Measurements from ENCODE around the gene MRPS34. TPM values are rescaled to one million over a fixed set of nuclear protein-coding genes. Genes with fewer than 3 reads are reported as not detected.
A peak's percentile ranks its signal among the peaks of the same experiment; 100 is the strongest.

The MRPS34 gene
- total RNA-seq, 4 donors from 2014 or later = 65.4 to 120 (median 90.0) TPM

GRCh38 chr16:1778200-1779179, 5.6 kb upstream of the MRPS34 start:
- peak overlapping the region in 2 of 4 donors; percentile 12 to 92 for H3K27ac ChIP-seq
- H3K9me3 ChIP-seq = no peaks in the 10 kb centered on the region
- peaks cover 0 to 38% of the 10 kb centered on the region in 2 donors for H3K36me3 ChIP-seq
- TF ChIP-seq CTCF (IDR thresholded peaks at IDR 0.05 in 4 of 5, conservative IDR thresholded peaks at IDR 0.05 in 1 of 5) (no peak), POLR2A (IDR thresholded peaks at IDR 0.05) (no peak)
- intact Hi-C loops (cut with DNase I; ENCODE audit: low total_unique reads) (loop anchor here (10.0 kb wide), 1 partner anchor 436 kb away; the partner anchor contains the start of genes BRICD5 and PGP), in situ Hi-C loops (cut with MboI; ENCODE audit: low sequenced_read_pairs in 4 of 4) (no loop called here)
- H3K4me1 ChIP-seq = peaks cover 32 to 40% of the 10 kb centered on the region in 2 donors
- ATAC-seq (no peak), DNase-seq (no peak)
- H3K4me3 ChIP-seq = no peak overlapping the region
- H3K27me3 ChIP-seq = no peaks in the 10 kb centered on the region

GRCh38 chr16:1777375-1778199, 4.7 kb upstream of the MRPS34 start:
- peaks cover 0 to 38% of the 10 kb centered on the region in 2 donors for H3K36me3 ChIP-seq
- no peaks in the 10 kb centered on the region for H3K9me3 ChIP-seq
- DNase-seq (no peak), ATAC-seq (no peak)
- no peaks in the 10 kb centered on the region for H3K27me3 ChIP-seq
- no peak overlapping the region for H3K4me3 ChIP-seq
- H3K27ac ChIP-seq = peak overlapping the region in 1 of 4 donors; percentile 9
- in situ Hi-C loops (cut with MboI; ENCODE audit: low sequenced_read_pairs in 4 of 4) (no loop called here), intact Hi-C loops (cut with DNase I; ENCODE audit: low total_unique reads) (loop anchor here (10.0 kb wide), 1 partner anchor 437 kb away; the partner anchor contains the start of genes BRICD5 and PGP)
- TF ChIP-seq CTCF (IDR thresholded peaks at IDR 0.05 in 4 of 5, conservative IDR thresholded peaks at IDR 0.05 in 1 of 5) (no peak), POLR2A (IDR thresholded peaks at IDR 0.05) (no peak)
- peaks cover 30 to 43% of the 10 kb centered on the region in 2 donors for H3K4me1 ChIP-seq

GRCh38 chr16:1776991-1777374, 4.0 kb upstream of the MRPS34 start:
- H3K4me1 ChIP-seq = peaks cover 31 to 50% of the 10 kb centered on the region in 2 donors
- TF ChIP-seq CTCF (IDR thresholded peaks at IDR 0.05 in 4 of 5, conservative IDR thresholded peaks at IDR 0.05 in 1 of 5) (no peak), POLR2A (IDR thresholded peaks at IDR 0.05) (no peak)
- H3K36me3 ChIP-seq = peaks cover 0 to 38% of the 10 kb centered on the region in 2 donors
- in situ Hi-C loops (cut with MboI; ENCODE audit: low sequenced_read_pairs in 4 of 4) = no loop called here
- no peaks in the 10 kb centered on the region for H3K9me3 ChIP-seq
- ATAC-seq (no peak), DNase-seq (no peak)
- intact Hi-C loops (cut with DNase I; ENCODE audit: low total_unique reads) = loop anchor here (10.0 kb wide), 1 partner anchor 438 kb away; the partner anchor contains the start of genes BRICD5 and PGP
- H3K27ac ChIP-seq = no peak overlapping the region
- no peaks in the 10 kb centered on the region for H3K27me3 ChIP-seq
- no peak overlapping the region for H3K4me3 ChIP-seq

GRCh38 chr16:1776672-1776955, 3.7 kb upstream of the MRPS34 start:
- in situ Hi-C loops (cut with MboI; ENCODE audit: low sequenced_read_pairs in 4 of 4) (no loop called here), intact Hi-C loops (cut with DNase I; ENCODE audit: low total_unique reads) (loop anchor here (10.0 kb wide), 1 partner anchor 438 kb away; the partner anchor contains the start of genes BRICD5 and PGP)
- Histone ChIP-seq H3K36me3 (peaks cover 0 to 38% of the 10 kb centered on the region in 2 donors), H3K4me1 (peaks cover 32 to 52% of the 10 kb centered on the region in 2 donors), H3K9me3 (no peaks in the 10 kb centered on the region), H3K27ac (no peak overlapping the region), H3K27me3 (no peaks in the 10 kb centered on the region), H3K4me3 (no peak overlapping the region)
- TF ChIP-seq CTCF (IDR thresholded peaks at IDR 0.05 in 4 of 5, conservative IDR thresholded peaks at IDR 0.05 in 1 of 5) = no peak
- TF ChIP-seq POLR2A (IDR thresholded peaks at IDR 0.05) = no peak
- ATAC-seq = no peak
- no peak for DNase-seq

Data from gastrocnemius medialis (tissue), 4 donors.